Panc1 (cell line): ENCODE measurements around the gene CNTNAP4.

ENCODE experiments used
- CTCF ChIP-seq: fragments of 450-650 bp; IDR thresholded peaks from 2 replicates; pipeline ENCODE4 v1.5.1; 2017; ENCODE audit warnings: mild to moderate bottlenecking
- POLR2AphosphoS5 ChIP-seq: IDR thresholded peaks from 2 replicates; pipeline ENCODE4 v1.6.1; 2012; ENCODE audit warnings: mild to moderate bottlenecking, low read depth, low read length, moderate library complexity
- REST ChIP-seq, 2 experiments: IDR thresholded peaks; 2 replicates each; pipeline ENCODE4 v1.6.1; 2011 to 2012; ENCODE audit warnings: low read depth in 2 of 2, control low read depth in 1 of 2, low read length in 1 of 2, mild to moderate bottlenecking in 1 of 2, moderate library complexity in 1 of 2; ENCODE audit not compliant: insufficient read depth in 1 of 2

GRCh38 chr16:76385601-76386230 lies 108.5 kb downstream of the CNTNAP4 start:
- TF ChIP-seq CTCF (no peak), POLR2AphosphoS5 (no peak), REST (IDR thresholded peaks at IDR 0.05; ENCODE audit: insufficient read depth in 1 of 2, low read depth in 2 of 2, low read length in 1 of 2) (no peak)
